ENCODE measurements around the gene TNFRSF12A. TPM values are rescaled to one million over a fixed set of nuclear protein-coding genes. Genes with fewer than 3 reads are reported as not detected.
"Not testable (repeated sequence)": the region's sequence is repeated elsewhere in the genome, so short reads cannot be mapped to it uniquely, and the experiment has no call there.

Gene TNFRSF12A
- total RNA-seq, 2 experiments from 2014 or later: 6.1 to 7.5 TPM

- H3K27me3 Mint-ChIP-seq: no peaks in the 10 kb centered on the region
- CTCF ChIA-PET: interaction anchor here (1.0 to 4.7 kb wide), 4 partner anchors 8 to 63 kb away, joined by 3 to 44 read pairs (median 5); no protein-coding TSS in a partner anchor
- peaks cover 64% of the 10 kb centered on the region for H3K36me3 Mint-ChIP-seq (ENCODE audit: low read depth)
- H3K9me3 Mint-ChIP-seq: no peaks in the 10 kb centered on the region
- peaks cover 71% of the 10 kb centered on the region for H3K4me1 Mint-ChIP-seq
- POLR2A ChIA-PET: interaction anchor here (1.0 to 8.3 kb wide), 11 partner anchors 8 to 92 kb away, joined by 3 to 187 read pairs (median 10); partner anchors contain the start of genes MMP25 and ZNF213
- no peak for DNase-seq
- H3K27ac Mint-ChIP-seq: peak overlapping the region; percentile 99
- H3K4me3 Mint-ChIP-seq: peak overlapping the region; percentile 100
Observed at GRCh38 chr16:3066440-3066748, 46.2 kb downstream of the TNFRSF12A start.

GRCh38 chr16:3068487-3068886, 48.3 kb downstream of the TNFRSF12A start:
- DNase-seq: peak; percentile 56
- Mint-ChIP-seq H3K36me3 (ENCODE audit: low read depth) (peaks cover 59% of the 10 kb centered on the region), H3K4me1 (peaks cover 71% of the 10 kb centered on the region), H3K27ac (peak overlapping the region; percentile 100), H3K9me3 (no peaks in the 10 kb centered on the region), H3K4me3 (peak overlapping the region; percentile 100), H3K27me3 (no peaks in the 10 kb centered on the region)
- CTCF ChIA-PET: interaction anchor here (0.8 to 1.7 kb wide), 5 partner anchors 10 to 61 kb away, joined by 3 to 7 read pairs (median 4); no protein-coding TSS in a partner anchor
- POLR2A ChIA-PET: interaction anchor here (0.6 to 8.3 kb wide), 11 partner anchors 8 to 66 kb away, joined by 3 to 187 read pairs (median 4); partner anchors contain the start of genes MMP25, ZNF213 and ZSCAN10

GRCh38 chr16:3069146-3069545, 49.0 kb downstream of the TNFRSF12A start:
- not testable (repeated sequence) for H3K27me3 Mint-ChIP-seq, H3K9me3 Mint-ChIP-seq, DNase-seq
- Mint-ChIP-seq H3K27ac (peak overlapping the region; percentile 100), H3K4me1 (peaks cover 72% of the 10 kb centered on the region), H3K4me3 (peak overlapping the region; percentile 62), H3K36me3 (ENCODE audit: low read depth) (peaks cover 61% of the 10 kb centered on the region)
- CTCF ChIA-PET: interaction anchor here (0.8 to 1.2 kb wide), 3 partner anchors 11 to 61 kb away, joined by 3 to 4 read pairs (median 4); no protein-coding TSS in a partner anchor
- POLR2A ChIA-PET: interaction anchor here (0.8 to 8.3 kb wide), 10 partner anchors 7 to 58 kb away, joined by 3 to 187 read pairs (median 4); partner anchors contain the start of gene ZSCAN10

- peak overlapping the region; percentile 62 for H3K4me3 Mint-ChIP-seq
- peaks cover 60% of the 10 kb centered on the region for H3K36me3 Mint-ChIP-seq (ENCODE audit: low read depth)
- no peaks in the 10 kb centered on the region for H3K27me3 Mint-ChIP-seq
- ChIA-PET POLR2A (interaction anchor here (0.6 to 2.5 kb wide), 9 partner anchors 9 to 88 kb away, joined by 3 to 9 read pairs (median 4); partner anchors contain the start of gene ZNF213), CTCF (interaction anchor here (1.4 to 1.5 kb wide), 2 partner anchors 59 to 61 kb away, joined by 3 to 6 read pairs; no protein-coding TSS in a partner anchor)
- H3K27ac Mint-ChIP-seq: peak overlapping the region; percentile 100
- no peaks in the 10 kb centered on the region for H3K9me3 Mint-ChIP-seq
- peaks cover 70% of the 10 kb centered on the region for H3K4me1 Mint-ChIP-seq
- no peak for DNase-seq
Observed at GRCh38 chr16:3070608-3071111, 50.5 kb downstream of the TNFRSF12A start.

- ChIA-PET POLR2A (interaction anchor here (1.0 to 1.8 kb wide), 4 partner anchors 14 to 87 kb away, joined by 3 to 8 read pairs (median 4); partner anchors contain the start of gene ZNF213), CTCF (interaction anchor here (1.4 kb wide), 1 partner anchor 60 kb away, joined by 3 read pairs; no protein-coding TSS in a partner anchor)
- H3K4me1 Mint-ChIP-seq: peaks cover 79% of the 10 kb centered on the region
- H3K27ac Mint-ChIP-seq: peak overlapping the region; percentile 100
- DNase-seq: no peak
- H3K36me3 Mint-ChIP-seq (ENCODE audit: low read depth): peaks cover 50% of the 10 kb centered on the region
- H3K9me3 Mint-ChIP-seq: no peaks in the 10 kb centered on the region
- peak overlapping the region; percentile 41 for H3K4me3 Mint-ChIP-seq
- no peaks in the 10 kb centered on the region for H3K27me3 Mint-ChIP-seq
Observed at GRCh38 chr16:3071655-3072054, 51.5 kb downstream of the TNFRSF12A start.

Other genes starting within 250 kb of the TNFRSF12A start
- 100 to 1,000 TPM; 141 to 150 TPM for gene ELOB, start 243.1 kb upstream of the TNFRSF12A start, total RNA-seq
- not detected for gene PRSS33, start 232.8 kb upstream of the TNFRSF12A start, total RNA-seq
- not detected for gene PRSS41, start 221.9 kb upstream of the TNFRSF12A start, total RNA-seq
- gene PRSS21, start 203.1 kb upstream of the TNFRSF12A start, total RNA-seq: 1 to 10 TPM; 3.0 to 4.0 TPM
- 1 to 10 TPM; 8.8 to 9.8 TPM for gene ZG16B, start 190.1 kb upstream of the TNFRSF12A start, total RNA-seq
- gene PRSS22, start 162.2 kb upstream of the TNFRSF12A start, total RNA-seq: not detected
- gene FLYWCH2, start 137.2 kb upstream of the TNFRSF12A start, total RNA-seq: 10 to 100 TPM; 19.4 to 20.5 TPM
- 10 to 100 TPM; 75.2 to 80.8 TPM for gene FLYWCH1, start 108.4 kb upstream of the TNFRSF12A start, total RNA-seq
- gene KREMEN2, start 56.1 kb upstream of the TNFRSF12A start, total RNA-seq: not detected
- 10 to 100 TPM; 50.0 to 52.3 TPM for gene PAQR4, start 51.0 kb upstream of the TNFRSF12A start, total RNA-seq
- 100 to 1,000 TPM; 118 to 124 TPM for gene PKMYT1, start 39.9 kb upstream of the TNFRSF12A start, total RNA-seq
- under 1 TPM; 0.23 to 0.28 TPM for gene CLDN9, start 7.4 kb upstream of the TNFRSF12A start, total RNA-seq
- not detected for gene CLDN6, start 2.2 kb upstream of the TNFRSF12A start, total RNA-seq
- gene HCFC1R1, start 3.6 kb downstream of the TNFRSF12A start, total RNA-seq: 10 to 100 TPM; 37.0 to 43.3 TPM
- gene THOC6, start 3.7 kb downstream of the TNFRSF12A start, total RNA-seq: 10 to 100 TPM; 42.4 TPM
- 1 to 10 TPM; 1.4 to 1.9 TPM for gene BICDL2, start 16.6 kb downstream of the TNFRSF12A start, total RNA-seq
- gene MMP25, start 26.2 kb downstream of the TNFRSF12A start, total RNA-seq: 100 to 1,000 TPM; 112 to 117 TPM
- gene IL32, start 45.3 kb downstream of the TNFRSF12A start, total RNA-seq: 1,000 to 10,000 TPM; 4,131 to 4,213 TPM
- under 1 TPM in 1 of 2 experiments, not detected in 1; 0.15 TPM for gene ZSCAN10, start 78.9 kb downstream of the TNFRSF12A start, total RNA-seq
- not detected for gene ZNF205, start 92.2 kb downstream of the TNFRSF12A start, total RNA-seq
- gene ZNF213, start 114.7 kb downstream of the TNFRSF12A start, total RNA-seq: 10 to 100 TPM; 10.5 to 11.6 TPM
- gene OR1F1, start 167.8 kb downstream of the TNFRSF12A start, total RNA-seq: not detected
- 10 to 100 TPM; 13.1 to 14.9 TPM for gene ZNF200, start 214.8 kb downstream of the TNFRSF12A start, total RNA-seq
- gene MEFV, start 236.3 kb downstream of the TNFRSF12A start, total RNA-seq: under 1 TPM; 0.15 to 0.23 TPM

Measured in activated CD4-positive, alpha-beta memory T cell treated with anti-CD3 and anti-CD28 coated beads, Interleukin-2, amount 10 ng/mL, durations not matched to agents 7 days and 5 days (primary cell).